HG02981 (cell line): ENCODE results near the gene TMEM191B.
"Not testable (repeated sequence)": the region's sequence is repeated elsewhere in the genome, so short reads cannot be mapped to it uniquely, and the experiment has no call there.

Source experiments
- ATAC-seq: cut with Tn5 transposase; IDR thresholded peaks from one replicate; pipeline ENCODE4 v1.9.1; 2021; ENCODE audit warnings: mild to moderate bottlenecking, moderate library complexity; ENCODE audit not compliant: unreplicated experiment

The TMEM191B gene

DNA sequence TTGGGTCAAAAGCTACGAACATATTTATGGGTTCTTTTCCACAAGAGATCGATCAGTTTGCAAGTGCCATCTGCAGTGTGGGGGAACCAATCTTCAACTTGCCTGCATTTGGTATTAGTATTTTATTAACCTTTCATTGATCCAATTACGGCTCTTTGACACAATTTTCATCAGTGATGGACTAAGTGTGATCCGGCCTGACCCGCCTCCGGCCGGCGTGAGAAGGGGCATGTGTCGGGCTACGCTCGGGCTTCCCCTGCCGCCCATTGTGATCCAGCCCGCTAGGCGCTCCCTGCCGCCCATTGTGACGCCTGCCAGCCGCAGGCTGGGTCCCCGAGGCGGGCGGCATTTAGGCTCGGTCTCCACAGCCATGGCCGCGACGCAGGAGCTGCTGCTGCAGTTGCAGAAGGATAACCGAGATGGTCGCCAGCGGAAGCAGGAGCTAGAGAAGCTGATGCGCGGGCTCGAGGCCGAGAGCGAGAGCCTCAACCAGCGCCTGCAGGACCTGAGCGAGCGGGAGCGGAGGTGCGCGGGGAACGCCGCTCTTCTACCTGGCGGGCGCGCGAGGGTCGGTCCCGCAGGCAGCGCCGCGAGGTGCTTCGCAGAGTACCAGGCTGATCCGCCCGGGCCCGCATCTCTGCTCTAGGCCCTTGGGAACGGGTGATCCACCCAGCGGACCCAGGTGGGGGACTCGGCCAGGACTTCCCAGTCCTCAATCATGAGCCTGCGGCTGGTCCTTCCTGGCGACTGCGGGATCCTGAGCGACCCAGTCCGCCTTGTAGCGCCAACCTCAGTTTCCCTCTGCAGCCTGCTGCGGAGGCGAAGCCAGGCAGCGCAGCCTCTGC, at the start of gene TMEM191B:
Gene TMEM191B (plus strand): TSS at position 51 of the 845 bp plus-strand sequence. CDS start 179 bp downstream, at position 230.
- peak; percentile 18 for ATAC-seq

- not testable (repeated sequence) for ATAC-seq
Measured at GRCh38 chr22:18496227-18496626, 31.4 kb upstream of the TMEM191B start.

- not testable (repeated sequence) for ATAC-seq
Measured at GRCh38 chr22:18511327-18511726, 16.3 kb upstream of the TMEM191B start.

GRCh38 chr22:18512378-18512777, 15.2 kb upstream of the TMEM191B start:
- not testable (repeated sequence) for ATAC-seq

DNA sequence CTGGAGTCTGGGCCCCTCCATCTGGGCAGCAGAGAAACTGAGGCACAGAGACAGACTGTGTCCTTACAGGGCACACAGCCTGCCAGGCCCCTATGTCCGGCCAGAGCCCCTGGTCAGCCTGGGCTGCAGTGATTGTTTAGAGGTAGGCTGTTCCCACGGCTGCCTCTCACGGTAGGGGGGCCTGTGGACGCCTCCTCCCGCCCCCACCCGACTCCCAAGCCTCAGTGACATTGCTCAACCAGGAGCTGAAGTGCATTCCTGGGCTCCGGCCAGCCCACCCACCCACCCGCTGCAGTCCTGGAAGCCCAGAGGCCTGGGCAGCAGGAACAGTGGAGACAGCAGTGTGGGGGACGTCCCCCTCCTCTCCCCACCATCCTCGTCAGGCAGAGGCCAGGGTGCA, 14.1 kb upstream of the TMEM191B start:
- not testable (repeated sequence) for ATAC-seq

- not testable (repeated sequence) for ATAC-seq
Measured at GRCh38 chr22:18518061-18518460, 9.5 kb upstream of the TMEM191B start, which contains the start of gene GGTLC3. Gene GGTLC3, minus strand, starts transcription at chr22:18518161. Its CDS starts 264 bp downstream, at chr22:18517897.

- not testable (repeated sequence) for ATAC-seq
Measured at GRCh38 chr22:18522762-18523161, 4.8 kb upstream of the TMEM191B start.

- not testable (repeated sequence) for ATAC-seq
Measured at GRCh38 chr22:18523328-18523727, 4.3 kb upstream of the TMEM191B start.

- ATAC-seq = peak; percentile 69
Measured at GRCh38 chr22:18528597-18529415, 1.2 kb downstream of the TMEM191B start.

GRCh38 chr22:18529416-18530145, 2.0 kb downstream of the TMEM191B start:
- peak; percentile 2 for ATAC-seq

DNA sequence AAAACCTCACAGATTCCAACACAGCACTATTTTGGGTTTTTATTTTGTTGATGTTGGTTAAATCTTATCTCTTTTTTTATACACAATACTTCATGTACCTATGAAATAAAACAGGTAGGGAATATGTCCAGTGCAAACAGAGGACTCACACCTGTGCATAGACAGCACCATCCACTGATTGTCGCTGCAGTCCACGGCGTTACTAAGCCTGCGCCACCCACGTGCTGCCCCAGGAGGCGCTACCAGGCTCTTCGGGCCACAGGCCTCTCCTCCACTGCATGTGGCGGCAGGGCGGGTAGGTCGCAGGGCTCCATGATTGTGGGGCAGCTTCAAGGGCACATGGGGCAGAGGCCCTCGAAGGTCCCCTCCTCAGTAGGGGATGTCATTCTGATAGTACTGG, 6.0 kb downstream of the TMEM191B start:
- not testable (repeated sequence) for ATAC-seq

DNA sequence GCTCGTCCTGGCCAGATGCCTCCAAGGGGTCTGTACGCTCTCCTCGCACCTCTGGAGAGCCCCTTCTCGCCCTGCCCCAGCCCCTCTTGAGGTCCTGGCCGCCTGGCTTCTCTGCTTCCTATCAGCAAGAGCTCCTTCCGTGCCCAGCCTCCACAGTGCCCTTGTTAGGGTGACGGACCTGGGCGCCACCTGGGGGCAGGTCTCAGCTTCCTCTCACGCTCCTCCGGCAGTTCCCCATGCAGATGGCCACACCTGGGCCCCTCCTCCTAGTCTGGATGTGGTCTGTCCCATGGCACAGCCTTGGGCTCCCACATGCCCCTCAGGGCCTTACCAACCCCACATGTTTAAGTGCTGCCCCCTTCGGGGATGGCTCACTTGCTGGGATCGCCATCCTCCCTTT, 6.7 kb downstream of the TMEM191B start:
- not testable (repeated sequence) for ATAC-seq

DNA sequence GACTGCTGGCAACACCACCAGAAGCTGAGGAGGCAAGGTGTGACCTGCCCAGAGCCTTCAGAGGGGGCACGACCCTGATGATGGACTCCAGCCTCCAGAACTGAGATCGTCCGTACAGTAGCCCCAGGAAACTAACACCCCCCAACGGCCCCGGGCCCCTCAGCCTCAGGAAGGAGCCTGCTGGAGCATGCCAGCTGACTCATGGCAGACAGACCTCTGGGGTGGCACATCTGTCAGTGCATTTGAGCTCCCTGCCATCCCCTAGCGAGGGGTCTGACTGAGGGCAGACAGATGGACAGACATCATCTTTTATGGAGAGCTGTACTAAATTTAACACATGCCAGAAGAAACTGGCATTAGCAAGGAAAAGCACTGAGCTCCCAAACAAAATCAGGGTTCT, 12.4 kb downstream of the TMEM191B start:
- not testable (repeated sequence) for ATAC-seq

GRCh38 chr22:18543400-18543799, 15.8 kb downstream of the TMEM191B start:
- ATAC-seq = not testable (repeated sequence)

- ATAC-seq = not testable (repeated sequence)
Measured at GRCh38 chr22:18544615-18545014, 17.0 kb downstream of the TMEM191B start.

DNA sequence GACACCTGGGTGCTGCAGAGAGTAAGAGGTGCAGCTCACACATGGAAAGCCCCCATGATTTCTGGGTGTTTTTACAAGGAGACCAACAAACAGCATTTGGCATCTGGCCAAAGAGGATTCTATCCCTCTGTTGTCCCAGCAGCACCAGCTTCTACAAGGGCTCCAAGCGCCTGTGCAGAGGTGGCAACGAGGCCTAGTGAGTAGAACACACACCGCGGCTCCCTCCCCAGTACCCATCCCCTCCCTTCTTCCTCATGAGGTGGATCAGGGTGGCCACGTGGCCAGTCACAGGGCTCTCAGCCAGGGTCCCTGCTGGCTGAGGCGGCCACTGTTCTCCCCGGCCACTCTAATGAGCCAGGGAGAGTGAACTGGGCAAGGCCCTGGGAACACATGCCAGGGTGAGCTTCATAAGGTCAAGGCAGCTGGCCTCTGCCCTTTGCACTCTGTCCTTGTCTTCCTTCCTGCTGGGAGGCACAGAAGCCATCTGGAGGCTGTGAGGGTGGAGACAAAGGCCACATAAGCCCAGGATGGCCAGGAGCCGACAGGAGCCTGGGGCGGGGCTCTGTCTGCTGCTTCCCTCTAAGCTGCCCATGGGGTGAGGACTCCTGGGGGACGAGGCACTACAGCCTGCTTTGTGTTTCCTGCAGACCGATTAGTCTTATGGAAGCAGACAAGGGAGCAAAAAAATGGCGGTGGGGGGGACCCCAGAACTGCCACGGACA, 22.0 kb downstream of the TMEM191B start:
- not testable (repeated sequence) for ATAC-seq

DNA sequence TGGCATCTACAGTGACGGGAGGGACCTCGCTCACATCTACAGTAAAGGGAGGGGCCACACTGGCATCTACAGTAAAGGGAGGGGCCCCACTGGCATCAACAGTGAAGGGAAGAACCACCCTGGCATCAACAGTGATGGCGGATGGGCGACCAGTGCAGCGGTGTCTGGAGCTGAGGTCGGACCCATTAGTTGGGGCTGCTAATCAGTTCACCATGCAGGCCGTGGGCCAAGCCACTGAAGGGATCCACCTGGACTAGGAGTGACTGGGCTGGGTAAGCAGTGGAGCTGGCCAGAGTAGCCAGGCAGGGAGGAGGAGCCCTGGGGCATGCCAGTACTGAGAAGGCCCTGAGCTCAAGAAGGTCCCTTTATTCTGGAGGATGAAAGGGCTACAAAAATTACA, 23.4 kb downstream of the TMEM191B start:
- ATAC-seq = not testable (repeated sequence)

DNA sequence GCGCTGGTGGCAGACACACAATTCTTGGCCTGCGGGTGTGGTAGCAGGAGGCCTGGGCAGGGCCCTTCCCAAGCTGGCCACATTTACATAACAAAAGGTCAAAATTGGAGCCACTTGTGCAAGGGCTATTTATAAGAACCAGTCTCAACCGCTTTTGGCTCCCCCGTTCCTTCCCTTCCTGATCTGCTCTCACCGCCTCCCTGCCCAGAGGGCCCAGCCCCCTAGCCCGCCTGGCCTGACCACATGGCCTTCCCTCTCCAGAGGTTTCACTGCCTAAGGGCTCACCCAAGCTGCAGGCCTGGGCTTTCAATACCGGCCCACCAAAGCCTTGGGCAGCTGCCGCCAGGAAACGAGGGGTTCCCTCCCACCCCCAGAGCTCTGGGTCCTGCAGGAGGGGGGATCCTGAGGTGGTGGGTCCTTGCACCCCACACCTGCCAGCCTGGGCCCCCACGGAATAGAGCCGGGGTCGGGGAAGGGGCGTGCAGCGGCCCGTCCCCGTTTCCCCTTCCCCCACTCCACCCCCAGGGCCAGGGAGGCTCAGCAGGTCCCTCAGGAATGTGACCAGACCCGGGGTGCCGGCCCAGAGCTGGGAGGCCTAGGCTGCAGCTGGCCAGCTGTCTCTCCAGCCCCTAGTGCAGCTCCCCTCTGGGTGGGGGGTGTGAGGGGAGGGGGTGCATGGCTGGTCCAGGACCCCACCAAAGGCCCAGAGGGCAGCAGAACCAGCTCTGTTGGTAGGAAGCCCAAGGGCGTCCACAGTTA, 25.4 kb downstream of the TMEM191B start:
- not testable (repeated sequence) for ATAC-seq
